Stimulated activated CD4-positive, alpha-beta T cell treated with anti-CD3 and anti-CD28 coated beads, TNF-alpha, amount 100 ng/mL, for 1 hour (primary cell): Measurements from ENCODE around the gene NFATC2.

Source experiments
- DNase-seq, 3 donors: peaks; one replicate each; pipeline ENCODE4 v3.0.0-alpha.2; 2020; ENCODE audit warnings: low read depth in 3 of 3, low spot score in 1 of 3

Gene NFATC2

DNA sequence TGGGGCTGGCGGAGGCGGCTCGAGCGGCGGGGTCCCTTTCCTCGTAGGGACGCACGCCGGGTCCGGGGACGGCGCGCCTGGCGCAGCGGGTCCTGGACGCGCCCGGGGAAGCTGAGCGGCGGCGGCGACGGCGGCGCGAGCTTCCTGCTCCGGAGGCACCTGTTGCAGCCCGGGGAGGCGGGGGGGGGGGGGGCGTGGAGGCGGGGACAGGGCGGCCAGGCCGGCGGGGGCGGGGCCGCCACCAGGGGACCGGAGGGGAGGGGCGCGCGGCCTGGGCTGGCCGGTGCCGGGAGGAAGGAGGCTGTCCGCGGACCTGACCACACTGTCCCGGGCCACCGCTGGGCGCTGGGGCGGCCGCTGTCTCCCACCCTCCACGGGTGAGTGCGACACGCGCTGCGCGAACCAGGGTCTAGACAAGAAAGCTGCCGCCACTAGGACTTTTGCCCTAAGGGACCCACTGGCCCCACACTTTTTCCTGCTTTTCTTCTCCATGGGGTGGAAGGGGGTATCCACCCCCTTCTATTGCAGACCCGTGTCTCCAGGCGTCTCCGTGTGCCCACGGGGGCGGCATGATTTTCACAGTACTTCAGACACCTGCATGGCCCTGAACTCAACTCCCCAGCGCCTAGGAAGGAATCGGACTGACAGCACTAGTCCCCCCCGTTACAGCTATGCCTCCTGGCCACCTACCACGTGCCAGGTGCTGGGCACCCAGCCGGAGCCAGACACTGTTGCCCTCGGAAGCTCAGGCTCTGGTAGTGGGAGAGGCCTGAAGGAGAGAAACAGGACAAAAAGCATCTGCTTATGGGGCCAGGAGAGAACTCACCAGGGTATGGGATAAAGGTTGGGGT lies at the start of gene NFATC2:
Gene NFATC2 (minus strand): TSS at position 149 of the 851 bp plus-strand sequence. CDS start 220 bp downstream, outside the sequence.
- DNase-seq: no peak

DNA sequence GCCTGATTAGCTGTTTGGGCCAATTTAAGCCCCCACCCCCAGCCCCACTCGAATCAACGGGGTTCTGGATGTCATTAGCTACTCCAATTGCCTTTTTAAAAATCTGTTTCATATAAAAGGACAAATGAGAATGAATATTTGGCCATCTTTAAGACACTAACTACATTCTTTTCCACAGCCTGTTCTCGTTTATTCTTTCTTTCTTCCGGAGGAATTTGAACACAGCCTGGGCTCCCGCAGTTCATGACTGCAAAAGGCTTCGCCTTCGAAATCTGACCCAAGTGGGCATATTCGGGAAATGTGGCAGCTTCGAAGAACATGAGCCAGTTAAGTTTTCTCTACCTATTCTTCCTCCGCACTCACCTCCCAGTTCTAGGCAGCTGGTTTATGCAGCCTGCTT lies 49.4 kb upstream of the NFATC2 start:
- DNase-seq: no peak

GRCh38 chr20:51588762-51589161 lies 46.2 kb upstream of the NFATC2 start:
- DNase-seq: no peak

- no peak for DNase-seq
These were observed 44.6 kb upstream of the NFATC2 start for GRCh38 chr20:51587145-51587544.

DNA sequence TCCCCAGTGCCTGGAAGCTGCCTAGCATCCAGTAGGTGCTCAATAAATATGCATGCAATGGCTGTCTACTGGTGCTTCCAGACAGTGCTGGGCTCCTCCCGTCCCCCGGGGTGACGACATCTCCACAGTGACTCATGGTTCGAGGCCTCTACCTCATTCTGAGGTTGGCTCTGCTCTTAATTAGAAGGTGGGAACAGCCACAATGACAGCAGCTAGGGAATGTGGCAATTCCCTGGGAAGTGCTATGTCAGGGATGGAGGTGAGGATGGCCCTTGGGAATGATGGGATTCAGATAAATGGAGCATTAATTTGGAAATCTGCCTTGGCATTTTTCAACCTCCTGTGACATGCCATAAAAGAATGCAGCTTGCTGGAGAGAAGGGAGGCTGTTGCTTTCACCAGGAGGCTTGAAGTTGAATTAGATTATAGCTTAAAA lies 43.5 kb upstream of the NFATC2 start:
- no peak for DNase-seq

- no peak for DNase-seq
These were observed 42.6 kb upstream of the NFATC2 start for GRCh38 chr20:51585148-51585547.

DNA sequence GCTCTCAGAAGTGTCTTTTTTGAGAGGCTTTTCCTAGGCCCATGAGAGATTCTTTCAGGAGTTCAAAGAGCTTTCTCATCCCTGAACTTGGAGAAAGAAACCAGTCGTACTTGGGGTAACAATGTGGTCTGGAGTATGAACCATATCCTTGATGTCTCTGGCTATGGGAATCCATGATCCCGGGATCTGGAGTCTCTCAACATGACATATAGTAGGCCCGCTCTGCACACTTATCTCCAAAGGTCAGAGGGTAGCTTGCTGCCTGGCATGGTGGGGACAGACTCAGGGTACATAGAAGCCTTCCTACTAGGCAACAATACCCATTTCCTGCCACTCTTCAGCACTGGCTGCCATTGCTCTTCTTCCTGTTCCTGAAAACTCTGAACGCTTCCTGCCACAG lies 42.2 kb upstream of the NFATC2 start:
- DNase-seq: no peak

DNA sequence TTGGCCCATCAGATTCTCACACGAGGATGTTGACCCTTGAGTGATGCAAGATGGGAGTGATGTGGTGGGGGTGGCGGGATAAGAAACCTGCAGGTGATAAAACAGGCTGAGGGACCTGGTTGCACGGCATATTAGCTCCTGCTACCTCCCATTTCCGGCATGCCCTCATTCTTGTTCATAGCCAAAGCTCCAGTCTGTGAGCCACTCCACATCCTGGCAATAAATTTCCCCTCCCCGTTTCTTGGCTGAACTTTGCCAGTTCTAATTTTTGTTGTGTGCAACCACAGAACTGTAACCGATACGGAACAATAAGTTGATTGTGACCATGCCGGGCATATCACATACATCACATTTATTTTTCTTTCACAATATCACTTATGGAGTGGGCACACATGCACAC lies 41.6 kb upstream of the NFATC2 start:
- no peak for DNase-seq

DNA sequence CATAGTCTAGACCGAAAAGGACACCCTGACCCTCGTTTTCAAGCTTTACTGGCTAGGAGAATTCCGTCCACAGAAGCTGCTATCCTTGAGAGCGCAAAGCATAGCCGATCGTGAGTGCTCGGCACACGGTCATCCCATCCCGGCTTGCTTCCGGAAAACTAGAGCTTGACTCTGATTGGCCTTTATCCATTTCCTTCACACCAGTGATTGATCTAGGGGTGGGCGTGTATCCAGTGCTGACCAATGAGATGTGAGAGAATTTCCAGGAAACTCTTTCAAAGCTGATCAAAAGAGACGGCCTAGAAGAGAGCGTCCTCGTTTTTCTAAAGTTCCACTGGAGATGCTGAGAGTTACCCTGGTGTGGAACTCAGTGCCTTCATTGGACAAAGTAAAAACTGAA lies 41.0 kb upstream of the NFATC2 start:
- no peak for DNase-seq

GRCh38 chr20:51583073-51583472 lies 40.6 kb upstream of the NFATC2 start:
- DNase-seq: no peak

GRCh38 chr20:51581571-51581970 lies 39.1 kb upstream of the NFATC2 start:
- no peak for DNase-seq

DNA sequence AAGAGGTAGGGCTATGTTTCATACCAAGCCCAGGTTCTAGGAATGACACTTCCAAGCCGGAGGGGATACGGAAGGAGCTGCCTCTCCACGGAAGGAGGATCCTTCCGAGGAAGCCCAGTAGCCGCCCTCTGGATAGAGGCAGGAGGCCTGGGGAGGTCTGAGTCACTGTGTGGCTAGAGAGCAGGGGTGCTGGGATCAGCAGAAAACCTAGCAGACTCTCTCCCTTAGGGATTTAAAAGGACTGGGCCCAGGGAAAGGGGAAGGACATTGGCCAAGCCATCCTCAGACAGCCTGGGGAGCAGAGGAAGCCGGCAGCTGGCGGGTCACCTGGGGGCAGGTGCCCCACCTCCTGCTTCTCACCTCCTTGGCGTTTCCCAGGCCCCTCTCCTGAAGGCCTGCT lies 36.6 kb upstream of the NFATC2 start:
- DNase-seq: no peak

DNA sequence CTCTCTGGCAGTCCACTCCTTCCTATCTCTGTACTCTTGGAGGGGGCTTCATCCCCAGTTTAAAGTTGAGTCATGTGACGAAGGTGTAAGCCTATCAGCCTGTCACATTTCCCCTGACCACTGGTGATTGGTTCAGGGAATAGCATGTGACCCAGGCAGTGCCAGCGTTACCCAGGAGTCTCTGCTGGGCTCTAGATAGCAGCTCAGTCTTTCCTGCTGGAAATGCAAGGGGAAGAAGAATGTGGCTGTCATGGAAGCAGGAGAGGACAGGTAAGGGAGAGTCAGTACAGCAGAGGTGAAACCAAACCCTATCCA lies 35.6 kb upstream of the NFATC2 start:
- no peak for DNase-seq

- no peak for DNase-seq
These were observed 35.1 kb upstream of the NFATC2 start for GRCh38 chr20:51577432-51578144.

GRCh38 chr20:51575486-51575885 lies 33.0 kb upstream of the NFATC2 start:
- DNase-seq: no peak

GRCh38 chr20:51574248-51575033 lies 31.9 kb upstream of the NFATC2 start:
- peak in 1 of 3 donors; percentile 10 for DNase-seq

- no peak for DNase-seq
These were observed 31.2 kb upstream of the NFATC2 start for GRCh38 chr20:51573576-51574243.

GRCh38 chr20:51571460-51571794 lies 28.9 kb upstream of the NFATC2 start:
- DNase-seq: no peak

- no peak for DNase-seq
These were observed 28.4 kb upstream of the NFATC2 start for GRCh38 chr20:51570739-51571459.

GRCh38 chr20:51569815-51570738 lies 27.6 kb upstream of the NFATC2 start:
- DNase-seq: no peak
